Stimulated activated naive CD4-positive, alpha-beta T cell treated with Interleukin-2 at 50 U/mL for 16 hours (primary cell): ENCODE data around the gene GCNT1.
"Not testable (repeated sequence)": the region's sequence is repeated elsewhere in the genome, so short reads cannot be mapped to it uniquely, and the experiment has no call there.

Source experiments
- DNase-seq: peaks from one replicate; lab custom pipeline; 2025; lab: John Stamatoyannopoulos, UW

The GCNT1 gene

GRCh38 chr9:76443887-76444286 is 15.1 kb upstream of the GCNT1 start:
- DNase-seq: no peak

- DNase-seq: no peak
Observed at GRCh38 chr9:76444322-76444929, 14.6 kb upstream of the GCNT1 start.

GRCh38 chr9:76445976-76446375 is 13.0 kb upstream of the GCNT1 start:
- DNase-seq: no peak

GRCh38 chr9:76448501-76448900 is 10.5 kb upstream of the GCNT1 start:
- no peak for DNase-seq

GRCh38 chr9:76451234-76451633 is 7.7 kb upstream of the GCNT1 start:
- DNase-seq: no peak

- no peak for DNase-seq
Observed at GRCh38 chr9:76452839-76453238, 6.1 kb upstream of the GCNT1 start.

GRCh38 chr9:76453785-76454184 is 5.2 kb upstream of the GCNT1 start:
- DNase-seq: no peak

- no peak for DNase-seq
Observed at GRCh38 chr9:76454311-76454710, 4.7 kb upstream of the GCNT1 start.

GRCh38 chr9:76456202-76456926 is 2.6 kb upstream of the GCNT1 start:
- DNase-seq: no peak

- DNase-seq: no peak
Observed at GRCh38 chr9:76459694-76460635, 983 bp downstream of the GCNT1 start.

- DNase-seq: no peak
Observed at GRCh38 chr9:76462126-76462525, 3.1 kb downstream of the GCNT1 start.

- no peak for DNase-seq
Observed at GRCh38 chr9:76463211-76463610, 4.2 kb downstream of the GCNT1 start.

- DNase-seq: no peak
Observed at GRCh38 chr9:76464706-76465105, 5.7 kb downstream of the GCNT1 start.

- DNase-seq: no peak
Observed at GRCh38 chr9:76465442-76466298, 6.7 kb downstream of the GCNT1 start.

- no peak for DNase-seq
Observed at GRCh38 chr9:76466299-76466605, 7.3 kb downstream of the GCNT1 start.

GRCh38 chr9:76474419-76474818 is 15.4 kb downstream of the GCNT1 start:
- DNase-seq: no peak

GRCh38 chr9:76475686-76476085 is 16.7 kb downstream of the GCNT1 start:
- no peak for DNase-seq

GRCh38 chr9:76477818-76478217 is 18.8 kb downstream of the GCNT1 start:
- not testable (repeated sequence) for DNase-seq

GRCh38 chr9:76478226-76478625 is 19.2 kb downstream of the GCNT1 start:
- no peak for DNase-seq

GRCh38 chr9:76479337-76479736 is 20.4 kb downstream of the GCNT1 start:
- not testable (repeated sequence) for DNase-seq

GRCh38 chr9:76486151-76486550 is 27.2 kb downstream of the GCNT1 start:
- DNase-seq: no peak
